HEK293 (cell line): ENCODE results near the gene FNDC11.

Experiments used
- CTCF ChIA-PET: fragments of 350-600 bp; formaldehyde crosslinking; extraction: SDS; loops from one replicate; lab custom pipeline; 2021; ENCODE audit warnings: antibody characterized with exemption; lab: Yijun Ruan, JAX
- POLR2A ChIA-PET: fragments of 300-600 bp; formaldehyde crosslinking; extraction: SDS; loops from one replicate; lab custom pipeline; 2020; ENCODE audit warnings: antibody characterized with exemption, inconsistent platforms; lab: Yijun Ruan, JAX
- H3K27ac ChIP-seq: fragments of 200-500 bp; sonication (Bioruptor generic); 2 replicates; pipeline ENCODE4 v1.5.1; 2014; ENCODE audit warnings: low read depth, low read length, control low read depth, inconsistent platforms; ENCODE audit errors: extremely low read depth
- H3K36me3 ChIP-seq, 2 experiments: fragments of 200-500 bp in 1 of 2; sonication (Bioruptor generic) in 1 of 2; 1 replicate in 1 of 2; 2 replicates in 1 of 2; pipeline ENCODE4 v1.5.1; 2014 to 2017; ENCODE audit warnings: inconsistent platforms in 2 of 2, low read length in 2 of 2; ENCODE audit not compliant: control insufficient read depth in 2 of 2, insufficient read depth in 1 of 2
- H3K4me1 ChIP-seq: fragments of 200-500 bp; sonication (Bioruptor generic); 2 replicates; pipeline ENCODE4 v1.5.1; 2014; ENCODE audit warnings: mild to moderate bottlenecking, low read length, inconsistent platforms; ENCODE audit not compliant: control insufficient read depth, insufficient read depth
- H3K4me3 ChIP-seq: 2 replicates; pipeline ENCODE4 v1.5.1; 2011; ENCODE audit warnings: low read depth, mild to moderate bottlenecking, control low read depth, low read length, moderate library complexity
- H3K9me3 ChIP-seq: fragments of 200-500 bp; sonication (Bioruptor generic); 2 replicates; pipeline ENCODE4 v1.5.1; 2014; ENCODE audit warnings: low read depth, low read length, inconsistent platforms; ENCODE audit not compliant: control insufficient read depth, insufficient read depth
- BCL11B ChIP-seq: fragments of 450-650 bp; formaldehyde crosslinking; IDR thresholded peaks from 2 replicates; pipeline ENCODE4 v1.5.1; 2016; ENCODE audit warnings: low read depth, missing biosample characterization, missing genetic modification characterization
- GFI1B ChIP-seq: fragments of 450-650 bp; formaldehyde crosslinking; IDR thresholded peaks from 2 replicates; pipeline ENCODE4 v1.5.1; 2016; ENCODE audit warnings: missing biosample characterization, missing genetic modification characterization
- IKZF3 ChIP-seq: fragments of 450-650 bp; IDR thresholded peaks from 2 replicates; pipeline ENCODE4 v1.5.0; 2018; ENCODE audit warnings: missing biosample characterization, mild to moderate bottlenecking, missing genetic modification characterization, moderate library complexity
- KLF8 ChIP-seq: fragments of 450-650 bp; formaldehyde crosslinking; IDR thresholded peaks from 2 replicates; pipeline ENCODE4 v1.5.1; 2016; ENCODE audit warnings: missing biosample characterization, missing genetic modification characterization
- MEIS1 ChIP-seq: sonication (generic); formaldehyde crosslinking; IDR thresholded peaks from 2 replicates; pipeline ENCODE4 v1.8.1; 2022; ENCODE audit warnings: missing genetic modification reagents, mild to moderate bottlenecking, borderline replicate concordance
- ZNF266 ChIP-seq: fragments of 450-650 bp; formaldehyde crosslinking; IDR thresholded peaks from 2 replicates; pipeline ENCODE4 v1.5.1; 2016; ENCODE audit warnings: missing biosample characterization, missing genetic modification characterization, low read depth
- ZNF280D ChIP-seq: fragments of 450-650 bp; formaldehyde crosslinking; IDR thresholded peaks from 2 replicates; pipeline ENCODE4 v1.5.1; 2016; ENCODE audit warnings: missing biosample characterization, missing genetic modification characterization
- ZNF394 ChIP-seq: fragments of 450-650 bp; formaldehyde crosslinking; IDR thresholded peaks from 2 replicates; pipeline ENCODE4 v1.5.1; 2016; ENCODE audit warnings: missing biosample characterization, missing genetic modification characterization, mild to moderate bottlenecking, moderate library complexity, borderline replicate concordance
- ZNF398 ChIP-seq: fragments of 450-650 bp; formaldehyde crosslinking; IDR thresholded peaks from 2 replicates; pipeline ENCODE4 v1.5.1; 2017; ENCODE audit warnings: missing biosample characterization, missing genetic modification characterization
- ZNF521 ChIP-seq: fragments of 450-650 bp; formaldehyde crosslinking; IDR thresholded peaks from 2 replicates; pipeline ENCODE4 v1.5.1; 2017; ENCODE audit warnings: missing biosample characterization, mild to moderate bottlenecking, missing genetic modification characterization
- ZNF548 ChIP-seq: fragments of 450-650 bp; formaldehyde crosslinking; IDR thresholded peaks from 2 replicates; pipeline ENCODE4 v1.5.1; 2016; ENCODE audit warnings: missing biosample characterization, missing genetic modification characterization
- ZNF585B ChIP-seq: fragments of 450-650 bp; formaldehyde crosslinking; IDR thresholded peaks from 2 replicates; pipeline ENCODE4 v1.5.1; 2016; ENCODE audit warnings: missing biosample characterization, missing genetic modification characterization
- ZNF654 ChIP-seq: fragments of 450-650 bp; formaldehyde crosslinking; IDR thresholded peaks from 2 replicates; pipeline ENCODE4 v1.5.1; 2016; ENCODE audit warnings: low read depth, missing biosample characterization, missing genetic modification characterization
- ZNF707 ChIP-seq: fragments of 450-650 bp; formaldehyde crosslinking; IDR thresholded peaks from 2 replicates; pipeline ENCODE4 v1.5.1; 2016; ENCODE audit warnings: missing biosample characterization, missing genetic modification characterization
- ZNF837 ChIP-seq: fragments of 450-650 bp; formaldehyde crosslinking; IDR thresholded peaks from 2 replicates; pipeline ENCODE4 v1.5.1; 2016; ENCODE audit warnings: missing biosample characterization, missing genetic modification characterization
- TF ChIP-seq, protein P1 (sequence below): fragments of 450-650 bp; formaldehyde crosslinking; IDR thresholded peaks from 2 replicates; pipeline ENCODE4 v1.5.1; 2016; ENCODE audit warnings: missing biosample characterization, missing genetic modification characterization
- TF ChIP-seq, protein P2 (sequence below): fragments of 450-650 bp; formaldehyde crosslinking; IDR thresholded peaks from 2 replicates; pipeline ENCODE4 v1.5.1; 2016; ENCODE audit warnings: missing biosample characterization, missing genetic modification characterization
- TF ChIP-seq, protein P3 (sequence below): fragments of 450-650 bp; formaldehyde crosslinking; IDR thresholded peaks from 2 replicates; pipeline ENCODE4 v1.5.1; 2016; ENCODE audit warnings: missing biosample characterization, missing genetic modification characterization

The FNDC11 gene

GRCh38 chr20:63561624-63562396 lies 7.9 kb downstream of the FNDC11 start:
- ChIA-PET CTCF (no interaction called here), POLR2A (interaction anchor here (1.5 kb wide), 1 partner anchor 12 kb away, joined by 4 read pairs; the partner anchor contains the start of gene HELZ2)
- no peaks in the 10 kb centered on the region for H3K9me3 ChIP-seq
- no peak overlapping the region for H3K27ac ChIP-seq
- TF ChIP-seq ZNF707 (tag by site-specific recombination) (no peak), KLF8 (tag by site-specific recombination) (no peak)
- no peak overlapping the region for H3K4me3 ChIP-seq
- H3K4me1 ChIP-seq: no peaks in the 10 kb centered on the region
- H3K36me3 ChIP-seq: peaks cover 0 to 41% of the 10 kb centered on the region in 2 experiments; a peak in 1 of 3 replicates

GRCh38 chr20:63562461-63563224 lies 8.7 kb downstream of the FNDC11 start:
- Histone ChIP-seq H3K36me3 (peaks cover 0 to 41% of the 10 kb centered on the region in 2 experiments; a peak in 1 of 3 replicates), H3K27ac (no peak overlapping the region)
- TF ChIP-seq ZNF654 (no peak), BCL11B (no peak), ZNF837 (tag by site-specific recombination) (no peak), IKZF3 (tag by site-specific recombination) (no peak), ZNF280D (tag by site-specific recombination) (no peak), ZNF398 (tag by site-specific recombination) (no peak), MEIS1 (CRISPR knock-in tag) (no peak), GFI1B (tag by site-specific recombination) (no peak), ZNF585B (tag by site-specific recombination) (no peak), ZNF266 (tag by site-specific recombination) (no peak), ZNF394 (no peak), ZNF548 (tag by site-specific recombination) (no peak), ZNF521 (tag by site-specific recombination) (no peak)
- TF ChIP-seq, protein P1, sequence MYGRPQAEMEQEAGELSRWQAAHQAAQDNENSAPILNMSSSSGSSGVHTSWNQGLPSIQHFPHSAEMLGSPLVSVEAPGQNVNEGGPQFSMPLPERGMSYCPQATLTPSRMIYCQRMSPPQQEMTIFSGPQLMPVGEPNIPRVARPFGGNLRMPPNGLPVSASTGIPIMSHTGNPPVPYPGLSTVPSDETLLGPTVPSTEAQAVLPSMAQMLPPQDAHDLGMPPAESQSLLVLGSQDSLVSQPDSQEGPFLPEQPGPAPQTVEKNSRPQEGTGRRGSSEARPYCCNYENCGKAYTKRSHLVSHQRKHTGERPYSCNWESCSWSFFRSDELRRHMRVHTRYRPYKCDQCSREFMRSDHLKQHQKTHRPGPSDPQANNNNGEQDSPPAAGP (tag by site-specific recombination): no peak
- TF ChIP-seq, protein P2, sequence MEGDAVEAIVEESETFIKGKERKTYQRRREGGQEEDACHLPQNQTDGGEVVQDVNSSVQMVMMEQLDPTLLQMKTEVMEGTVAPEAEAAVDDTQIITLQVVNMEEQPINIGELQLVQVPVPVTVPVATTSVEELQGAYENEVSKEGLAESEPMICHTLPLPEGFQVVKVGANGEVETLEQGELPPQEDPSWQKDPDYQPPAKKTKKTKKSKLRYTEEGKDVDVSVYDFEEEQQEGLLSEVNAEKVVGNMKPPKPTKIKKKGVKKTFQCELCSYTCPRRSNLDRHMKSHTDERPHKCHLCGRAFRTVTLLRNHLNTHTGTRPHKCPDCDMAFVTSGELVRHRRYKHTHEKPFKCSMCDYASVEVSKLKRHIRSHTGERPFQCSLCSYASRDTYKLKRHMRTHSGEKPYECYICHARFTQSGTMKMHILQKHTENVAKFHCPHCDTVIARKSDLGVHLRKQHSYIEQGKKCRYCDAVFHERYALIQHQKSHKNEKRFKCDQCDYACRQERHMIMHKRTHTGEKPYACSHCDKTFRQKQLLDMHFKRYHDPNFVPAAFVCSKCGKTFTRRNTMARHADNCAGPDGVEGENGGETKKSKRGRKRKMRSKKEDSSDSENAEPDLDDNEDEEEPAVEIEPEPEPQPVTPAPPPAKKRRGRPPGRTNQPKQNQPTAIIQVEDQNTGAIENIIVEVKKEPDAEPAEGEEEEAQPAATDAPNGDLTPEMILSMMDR: no peak
- TF ChIP-seq, protein P3, sequence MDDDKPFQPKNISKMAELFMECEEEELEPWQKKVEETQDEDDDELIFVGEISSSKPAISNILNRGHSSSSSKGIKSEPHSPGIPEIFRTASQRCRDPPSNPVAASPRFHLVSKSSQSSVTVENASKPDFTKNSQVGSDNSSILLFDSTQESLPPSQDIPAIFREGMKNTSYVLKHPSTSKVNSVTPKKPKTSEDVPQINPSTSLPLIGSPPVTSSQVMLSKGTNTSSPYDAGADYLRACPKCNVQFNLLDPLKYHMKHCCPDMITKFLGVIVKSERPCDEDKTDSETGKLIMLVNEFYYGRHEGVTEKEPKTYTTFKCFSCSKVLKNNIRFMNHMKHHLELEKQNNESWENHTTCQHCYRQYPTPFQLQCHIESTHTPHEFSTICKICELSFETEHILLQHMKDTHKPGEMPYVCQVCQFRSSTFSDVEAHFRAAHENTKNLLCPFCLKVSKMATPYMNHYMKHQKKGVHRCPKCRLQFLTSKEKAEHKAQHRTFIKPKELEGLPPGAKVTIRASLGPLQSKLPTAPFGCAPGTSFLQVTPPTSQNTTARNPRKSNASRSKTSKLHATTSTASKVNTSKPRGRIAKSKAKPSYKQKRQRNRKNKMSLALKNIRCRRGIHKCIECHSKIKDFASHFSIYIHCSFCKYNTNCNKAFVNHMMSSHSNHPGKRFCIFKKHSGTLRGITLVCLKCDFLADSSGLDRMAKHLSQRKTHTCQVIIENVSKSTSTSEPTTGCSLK (tag by site-specific recombination): no peak
- TF ChIP-seq, all 188 proteins: peak for 0
- POLR2A ChIA-PET: no interaction called here
- H3K4me1 ChIP-seq: no peaks in the 10 kb centered on the region
- CTCF ChIA-PET: interaction anchor here (0.7 kb wide), 1 partner anchor 9 kb away, joined by 3 read pairs; no protein-coding TSS in a partner anchor
- H3K9me3 ChIP-seq: no peaks in the 10 kb centered on the region
- no peak overlapping the region for H3K4me3 ChIP-seq
